GM18907 (cell line): Measurements from ENCODE around the gene RRBP1.

Source experiments
- ATAC-seq: cut with Tn5 transposase; IDR thresholded peaks from one replicate; pipeline ENCODE4 v1.9.1; 2021; ENCODE audit warnings: mild to moderate bottlenecking, moderate library complexity; ENCODE audit not compliant: unreplicated experiment

RRBP1 gene

DNA sequence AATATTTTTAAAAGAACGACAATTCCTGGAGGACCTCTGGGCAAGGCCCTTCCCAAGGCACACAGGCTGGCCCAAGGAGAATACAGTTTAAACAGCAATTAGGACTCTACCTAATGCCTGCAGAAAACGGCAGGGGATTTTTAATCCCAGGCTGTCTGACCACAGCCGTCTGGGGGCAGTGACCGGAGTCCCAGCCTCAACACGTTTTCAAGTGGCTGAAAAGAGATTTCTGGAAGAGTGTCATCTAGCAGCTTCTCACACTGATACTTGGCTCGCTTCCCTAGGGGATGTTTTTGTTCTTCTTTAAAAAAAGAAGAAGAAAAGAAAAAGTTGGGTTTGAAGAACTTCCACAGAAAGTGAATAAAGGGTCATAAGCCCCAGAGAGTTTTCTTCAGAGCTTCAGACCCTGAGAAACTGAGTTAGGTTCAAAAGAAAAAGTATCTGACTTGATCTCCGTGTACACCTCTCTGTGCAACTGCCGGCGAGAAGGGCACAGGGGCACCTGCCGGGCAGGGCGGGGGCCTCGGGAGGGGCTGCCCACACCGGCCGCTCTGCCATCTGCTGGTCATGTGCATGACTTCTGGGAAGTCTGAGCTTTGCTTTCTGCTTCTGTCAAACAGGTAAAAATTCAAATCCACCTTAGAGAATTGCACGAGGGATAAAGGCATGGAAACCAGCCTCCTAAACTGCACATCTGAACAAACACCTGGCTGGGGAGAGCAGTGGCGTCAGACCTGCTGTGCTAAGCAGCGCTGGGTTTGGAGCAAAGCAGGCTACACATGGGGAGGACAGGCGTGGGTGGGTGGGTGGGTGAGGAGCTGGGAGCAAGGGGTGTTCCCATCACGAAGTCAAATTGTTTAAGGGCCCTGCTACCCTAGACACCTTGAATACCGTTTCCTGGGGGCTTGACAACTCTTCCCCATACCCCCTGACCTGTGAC lies 33.0 kb downstream of the RRBP1 start:
- no peak for ATAC-seq

DNA sequence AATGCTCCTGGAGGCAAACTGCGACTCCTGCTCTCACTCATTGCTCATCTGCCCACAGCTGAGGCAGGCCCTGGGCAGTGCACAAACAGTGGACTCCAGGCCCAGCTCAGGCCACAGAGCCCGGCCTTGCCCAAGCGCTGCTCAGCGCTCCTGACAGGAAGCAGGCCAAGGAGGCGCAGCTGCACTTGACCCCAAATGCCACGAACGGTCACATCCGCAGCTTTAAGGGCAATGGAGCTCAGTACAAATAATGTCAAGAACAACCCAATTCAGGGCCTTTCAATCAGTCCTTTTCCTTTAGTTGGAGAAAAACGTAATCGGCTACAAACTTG lies 33.8 kb downstream of the RRBP1 start:
- no peak for ATAC-seq

- no peak for ATAC-seq
Observed at GRCh38 chr20:17647391-17648314, 34.4 kb downstream of the RRBP1 start.

GRCh38 chr20:17646961-17647301 lies 35.1 kb downstream of the RRBP1 start:
- ATAC-seq: no peak

DNA sequence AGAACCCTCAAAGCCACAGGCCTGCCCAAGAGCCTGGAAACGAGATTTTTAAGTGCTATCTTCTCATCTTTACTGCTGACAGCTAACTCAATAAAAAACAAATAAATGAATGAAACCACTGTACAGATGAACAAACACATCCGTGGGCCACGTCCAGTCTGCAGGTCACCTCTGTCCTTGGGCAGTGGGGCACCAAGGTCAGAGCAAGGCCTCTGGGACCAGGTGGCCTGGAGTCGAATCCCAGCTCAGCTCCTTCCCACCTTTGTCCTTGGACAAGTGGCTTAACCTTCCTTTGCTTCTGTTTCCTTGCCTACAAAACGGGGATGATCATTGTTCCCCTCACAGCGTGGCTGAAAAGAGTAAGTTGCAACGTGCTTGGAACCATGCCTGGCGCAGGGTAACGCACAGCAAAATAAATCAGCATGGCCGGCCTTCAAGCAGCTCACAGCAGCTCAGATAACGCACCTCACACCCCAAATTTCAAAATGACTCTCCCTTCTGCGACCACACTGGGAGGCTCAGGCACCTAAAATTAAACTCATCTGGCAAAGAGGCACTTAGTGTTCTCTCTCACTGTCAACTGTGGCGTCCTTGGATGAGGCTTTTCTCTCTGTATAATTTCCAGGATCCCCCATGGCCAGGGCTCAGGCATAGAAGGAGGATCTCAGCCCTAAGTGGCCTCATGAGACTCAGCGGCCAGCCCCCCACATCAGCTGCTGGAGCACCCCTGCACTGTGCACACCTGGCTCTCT lies 35.7 kb downstream of the RRBP1 start:
- no peak for ATAC-seq

DNA sequence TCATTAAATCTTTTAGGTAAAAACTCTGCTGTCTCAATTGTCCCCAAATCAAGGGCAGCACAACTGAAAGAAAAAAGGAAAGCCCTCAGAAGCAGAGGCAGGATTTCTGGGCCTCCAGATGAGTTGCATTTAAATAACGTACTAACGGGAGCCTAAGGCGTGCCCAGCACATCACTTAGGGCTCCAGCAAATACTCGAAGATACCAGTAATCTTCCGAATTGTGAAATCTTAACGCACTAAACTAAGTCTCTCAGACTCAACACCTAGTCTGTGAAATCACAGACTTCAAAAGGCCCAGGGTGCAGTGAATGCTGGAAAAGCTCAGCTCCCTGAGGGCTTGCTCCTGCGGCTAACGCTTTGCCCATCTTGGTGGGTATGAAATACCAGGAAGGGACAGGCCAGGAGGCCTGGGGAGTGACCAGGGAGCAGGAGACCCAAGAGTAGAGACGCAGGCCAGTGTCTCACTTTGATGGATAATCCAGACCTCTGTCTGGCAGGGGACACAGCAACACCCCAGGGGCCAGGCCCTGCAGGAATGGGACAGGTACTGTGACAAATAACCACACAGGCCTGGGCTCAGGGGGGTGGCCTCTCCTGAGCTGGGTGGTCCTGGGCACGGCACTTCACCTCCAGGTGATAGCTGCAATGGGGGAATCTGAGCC lies 36.4 kb downstream of the RRBP1 start:
- no peak for ATAC-seq

GRCh38 chr20:17645010-17645409 lies 37.0 kb downstream of the RRBP1 start:
- ATAC-seq: no peak

- ATAC-seq: no peak
Observed at GRCh38 chr20:17644451-17644850, 37.6 kb downstream of the RRBP1 start.

GRCh38 chr20:17643531-17644188 lies 38.4 kb downstream of the RRBP1 start:
- ATAC-seq: no peak

DNA sequence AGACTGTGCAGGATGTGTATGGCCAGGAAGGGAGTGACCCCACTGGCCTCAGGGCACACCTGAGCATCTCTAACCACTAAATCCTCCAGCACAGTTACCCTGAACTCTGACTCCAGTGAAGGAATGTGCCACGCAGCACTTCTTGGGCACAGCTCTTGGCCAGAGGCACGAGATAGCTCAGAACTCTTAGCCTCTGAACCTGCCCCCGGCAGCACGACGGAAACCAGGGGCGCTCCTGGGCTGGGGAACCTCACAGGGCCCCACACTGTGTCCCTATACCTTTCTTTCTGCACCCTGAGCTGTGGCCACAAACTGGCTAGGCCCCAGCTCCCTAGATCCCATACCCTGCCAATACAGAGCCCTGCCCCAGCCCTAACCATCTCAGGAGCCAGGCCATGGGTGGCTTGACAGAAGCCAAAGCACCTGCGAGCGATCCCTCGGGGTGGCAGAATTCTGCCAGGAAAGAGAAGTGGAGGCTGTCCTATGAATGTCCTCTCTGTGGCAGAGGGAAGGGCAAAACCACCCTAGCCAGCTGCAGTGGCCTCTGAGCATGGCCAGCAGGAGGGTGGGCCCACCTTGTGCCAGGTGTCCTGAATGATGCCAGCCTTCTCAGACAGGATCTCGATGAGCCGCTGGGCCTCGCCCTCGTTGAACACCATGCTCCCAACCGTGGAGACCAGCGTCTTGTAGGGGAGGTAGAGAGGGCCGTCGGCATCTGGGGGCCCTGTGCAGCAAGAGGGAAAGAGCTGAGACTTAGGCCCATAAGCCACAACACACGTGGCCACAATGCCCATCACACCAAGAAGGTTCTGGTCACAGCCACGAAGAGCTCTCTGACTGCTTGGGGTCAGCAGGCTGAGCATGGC lies 39.4 kb downstream of the RRBP1 start:
- ATAC-seq: no peak

DNA sequence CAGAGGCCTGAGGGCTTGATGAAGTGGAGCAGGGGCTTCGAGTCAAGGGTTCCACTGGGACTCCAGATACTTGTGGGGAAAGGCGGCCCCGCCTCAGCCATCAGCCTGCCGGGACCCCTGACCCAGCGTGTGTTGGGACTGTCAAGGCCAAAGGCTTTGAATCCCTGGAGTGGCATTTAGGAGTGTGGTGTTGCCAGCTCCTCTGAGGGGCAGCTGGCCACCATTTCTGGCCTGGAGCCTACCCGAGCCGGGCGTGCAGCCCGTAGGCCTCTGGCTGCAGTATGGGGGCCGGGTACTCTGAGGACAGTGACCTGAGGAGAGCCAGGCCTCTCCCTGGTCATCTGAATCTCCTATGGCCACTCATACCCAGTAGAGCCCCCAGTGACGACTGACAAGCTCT lies 40.0 kb downstream of the RRBP1 start:
- ATAC-seq: no peak

- no peak for ATAC-seq
Observed at GRCh38 chr20:17641520-17641964, 40.5 kb downstream of the RRBP1 start.

GRCh38 chr20:17640875-17641378 lies 41.1 kb downstream of the RRBP1 start:
- no peak for ATAC-seq

DNA sequence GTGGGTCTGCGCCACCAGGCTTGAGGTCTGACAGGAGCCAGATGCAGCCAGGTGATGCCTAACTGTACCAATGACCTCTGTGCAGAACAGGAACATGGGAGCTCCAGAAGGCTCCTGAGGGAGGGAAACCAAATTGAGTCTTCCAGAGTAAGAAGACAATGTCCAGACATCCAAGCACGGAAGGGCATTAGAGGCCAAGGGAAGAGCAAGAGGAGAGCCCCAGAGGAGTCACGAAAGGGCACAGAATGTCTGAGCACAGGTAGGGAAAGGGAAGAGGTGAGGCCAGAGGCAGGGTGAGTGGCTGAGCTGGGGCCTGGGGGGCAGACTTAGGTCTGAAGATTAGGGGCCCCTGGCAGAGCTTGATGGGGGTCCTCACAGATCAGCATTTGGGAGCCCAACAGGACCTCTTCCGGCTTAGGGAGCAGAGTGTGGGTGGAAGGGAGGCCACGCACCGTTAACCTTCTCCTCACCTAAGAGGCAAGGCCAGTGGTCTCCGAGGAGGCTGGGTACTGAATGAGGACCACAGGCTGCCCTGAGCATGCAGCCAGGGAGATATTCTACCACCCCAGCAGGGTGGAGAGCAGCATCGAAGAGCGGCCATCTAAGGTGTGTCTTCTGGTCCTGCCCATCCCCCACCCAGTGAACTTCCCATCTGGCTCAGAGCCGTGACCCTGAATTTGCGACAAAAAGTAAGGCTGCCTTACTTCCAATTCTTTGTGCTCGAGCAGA lies 41.7 kb downstream of the RRBP1 start:
- ATAC-seq: no peak

DNA sequence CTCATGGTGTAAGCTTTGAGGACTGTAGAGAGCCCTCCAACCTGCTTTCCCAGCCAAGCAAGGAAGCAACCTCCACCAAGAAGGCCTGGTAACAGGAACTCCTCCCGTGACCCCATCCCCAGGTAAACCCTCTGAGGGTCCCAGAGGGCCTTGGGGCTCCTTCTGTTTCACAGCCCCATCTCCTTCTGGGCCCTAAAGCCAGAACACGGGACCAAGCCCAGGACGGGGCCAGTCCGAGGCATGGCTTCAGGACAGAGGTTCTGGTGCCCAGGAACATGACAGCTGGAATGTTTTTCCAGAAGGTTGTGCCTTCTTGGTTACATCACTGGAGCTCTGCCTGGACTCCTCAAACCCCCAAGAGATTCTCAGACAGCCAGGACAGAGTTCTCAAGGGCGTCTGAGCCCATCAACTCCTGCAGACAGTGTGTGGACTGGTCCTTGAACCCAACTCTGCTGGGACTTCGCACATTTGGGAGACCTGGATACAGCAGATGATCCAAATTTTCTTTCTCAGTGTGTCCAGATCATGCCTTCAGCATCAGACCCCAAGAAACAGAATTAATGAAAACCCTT lies 43.1 kb downstream of the RRBP1 start:
- no peak for ATAC-seq

DNA sequence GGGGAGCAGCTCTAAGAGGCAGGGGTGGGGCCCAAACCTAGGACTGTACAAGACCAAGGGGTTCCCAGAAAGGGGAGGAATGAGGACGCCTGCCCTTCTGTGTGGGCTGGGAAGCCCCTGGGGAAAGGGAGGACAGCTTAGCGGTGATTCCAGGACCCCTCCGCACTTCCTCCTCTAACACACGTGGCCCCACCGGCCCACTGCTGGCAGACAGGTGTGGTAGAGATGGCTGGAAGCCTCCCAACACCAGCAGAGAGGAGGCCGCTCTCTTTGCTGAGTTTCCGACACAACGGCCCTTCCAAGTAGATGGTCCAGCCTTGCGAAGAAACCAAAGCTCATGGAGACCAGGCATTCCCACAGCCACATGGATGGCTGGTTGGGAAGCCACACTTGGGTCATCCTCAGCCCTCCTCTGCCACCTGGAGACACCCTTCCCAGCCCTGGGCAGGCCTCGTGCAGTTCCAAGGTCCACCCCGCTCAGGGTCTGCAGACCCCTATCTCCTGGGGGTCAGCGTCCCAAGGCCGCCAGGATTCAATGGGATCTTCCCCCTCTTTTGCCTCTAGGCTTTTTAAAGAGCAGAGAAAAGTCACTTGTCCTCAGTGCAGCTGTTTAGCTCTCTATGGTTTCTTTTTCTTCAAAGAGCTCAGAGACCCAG lies 43.9 kb downstream of the RRBP1 start:
- no peak for ATAC-seq

DNA sequence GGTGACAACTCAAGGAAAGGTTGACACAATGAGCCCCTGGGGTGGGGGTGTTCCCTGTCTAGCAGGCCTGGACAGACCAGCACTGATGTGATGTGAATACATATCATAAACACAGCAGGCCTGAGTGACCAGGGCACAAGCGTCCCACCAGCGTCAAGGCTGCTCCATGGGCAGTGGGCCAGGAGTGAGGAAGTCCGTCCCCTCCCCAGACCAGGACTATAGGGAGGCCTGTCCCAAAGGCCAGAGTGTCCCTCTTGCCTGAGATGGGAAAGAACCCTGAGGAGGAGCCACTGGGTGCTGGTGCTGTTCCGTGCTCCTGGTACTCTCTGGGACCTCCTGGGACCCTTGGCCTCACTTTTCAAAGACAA lies 44.6 kb downstream of the RRBP1 start:
- ATAC-seq: no peak
